ENCODE data around the gene ITPR2.
"Not testable (repeated sequence)": the region's sequence is repeated elsewhere in the genome, so short reads cannot be mapped to it uniquely, and the experiment has no call there.

Gene ITPR2

GRCh38 chr12:26848156-26848825 is 15.3 kb upstream of the ITPR2 start:
- no peak for DNase-seq

GRCh38 chr12:26847431-26847830 is 14.4 kb upstream of the ITPR2 start:
- DNase-seq, result no peak

GRCh38 chr12:26846416-26846815 is 13.4 kb upstream of the ITPR2 start:
- DNase-seq, result no peak

GRCh38 chr12:26845984-26846383 is 13.0 kb upstream of the ITPR2 start:
- no peak for DNase-seq

GRCh38 chr12:26845057-26845666 is 12.2 kb upstream of the ITPR2 start:
- no peak for DNase-seq

- DNase-seq, result no peak
Measured at GRCh38 chr12:26843311-26843710, 10.3 kb upstream of the ITPR2 start.

GRCh38 chr12:26841085-26841484 is 8.1 kb upstream of the ITPR2 start:
- DNase-seq, result no peak

- no peak for DNase-seq
Measured at GRCh38 chr12:26839512-26839911, 6.5 kb upstream of the ITPR2 start.

- DNase-seq, result no peak
Measured at GRCh38 chr12:26838888-26839416, 6.0 kb upstream of the ITPR2 start.

GRCh38 chr12:26836201-26836600 is 3.2 kb upstream of the ITPR2 start:
- no peak for DNase-seq

GRCh38 chr12:26834503-26835060 is 1.6 kb upstream of the ITPR2 start:
- not testable (repeated sequence) for DNase-seq

GRCh38 chr12:26833743-26834490 is 923 bp upstream of the ITPR2 start:
- DNase-seq, result peak; percentile 53

GRCh38 chr12:26831951-26832821 is 808 bp downstream of the ITPR2 start:
- peak; percentile 53 for DNase-seq

GRCh38 chr12:26830783-26831551 is 2.0 kb downstream of the ITPR2 start:
- peak; percentile 30 for DNase-seq

- DNase-seq, result no peak
Measured at GRCh38 chr12:26830363-26830762, 2.6 kb downstream of the ITPR2 start.

GRCh38 chr12:26828280-26829073 is 4.5 kb downstream of the ITPR2 start:
- DNase-seq, result no peak

GRCh38 chr12:26826437-26826836 is 6.6 kb downstream of the ITPR2 start:
- no peak for DNase-seq

GRCh38 chr12:26825459-26826016 is 7.5 kb downstream of the ITPR2 start:
- DNase-seq, result no peak

GRCh38 chr12:26823390-26823789 is 9.6 kb downstream of the ITPR2 start:
- no peak for DNase-seq

- DNase-seq, result no peak
Measured at GRCh38 chr12:26822026-26822425, 11.0 kb downstream of the ITPR2 start.

Data from NCI-H526 treated with DMSO at 0.1 percent for 48 hours (cell line).